HFF-Myc (cell line): Measurements from ENCODE around the gene TBC1D23.

Source experiments
- DNase-seq: peaks from one replicate; pipeline ENCODE4 v3.0.0-alpha.2; 2011; ENCODE audit warnings: low read depth; ENCODE audit errors: extremely low read depth
- H3K4me3 ChIP-seq: replicated peaks from 2 replicates; pipeline ENCODE4 v1.5.1; 2011; ENCODE audit warnings: low read depth, mild to moderate bottlenecking, control low read depth, low read length
- CTCF ChIP-seq: IDR thresholded peaks from 2 replicates; pipeline ENCODE4 v1.5.1; 2012; ENCODE audit warnings: mild to moderate bottlenecking, low read depth, low read length, control low read depth; ENCODE audit errors: missing control alignments

Gene TBC1D23

GRCh38 chr3:100260685-100261484 lies at the start of gene TBC1D23:
Gene TBC1D23 (plus strand): TSS chr3:100260992. CDS start chr3:100261019, 27 bp downstream.
- peak within 1 kb of the TSS; percentile 98 for H3K4me3 ChIP-seq
- no peak for TF ChIP-seq CTCF
- peak; percentile 99 for DNase-seq

- no peak for TF ChIP-seq CTCF
- no peak for DNase-seq
- H3K4me3 ChIP-seq = no peak overlapping the region
Measured at GRCh38 chr3:100213891-100214573, 46.8 kb upstream of the TBC1D23 start.

- DNase-seq = no peak
- TF ChIP-seq CTCF = no peak
- H3K4me3 ChIP-seq = no peak overlapping the region
Measured at GRCh38 chr3:100214574-100214964, 46.2 kb upstream of the TBC1D23 start.

- TF ChIP-seq CTCF = no peak
- no peak for DNase-seq
- H3K4me3 ChIP-seq = no peak overlapping the region
Measured at GRCh38 chr3:100216713-100217112, 44.1 kb upstream of the TBC1D23 start.

- DNase-seq = no peak
- TF ChIP-seq CTCF = no peak
- no peak overlapping the region for H3K4me3 ChIP-seq
Measured at GRCh38 chr3:100221159-100221558, 39.6 kb upstream of the TBC1D23 start.

- TF ChIP-seq CTCF = no peak
- DNase-seq = no peak
- H3K4me3 ChIP-seq = no peak overlapping the region
Measured at GRCh38 chr3:100225193-100225592, 35.6 kb upstream of the TBC1D23 start.
